HEK293 (cell line): Measurements from ENCODE around the gene HECTD3.

ENCODE experiments used
- CTCF ChIP-seq: fragments of 450-650 bp; formaldehyde crosslinking; IDR thresholded peaks from 2 replicates; pipeline ENCODE4 v1.5.1; 2016; ENCODE audit warnings: missing biosample characterization, missing genetic modification characterization
- RBAK ChIP-seq: fragments of 450-650 bp; formaldehyde crosslinking; IDR thresholded peaks from 2 replicates; pipeline ENCODE4 v1.5.1; 2016; ENCODE audit warnings: missing biosample characterization, missing genetic modification characterization
- REST ChIP-seq: fragments of 450-650 bp; formaldehyde crosslinking; IDR thresholded peaks from 2 replicates; pipeline ENCODE4 v1.5.1; 2016; ENCODE audit warnings: missing biosample characterization, missing genetic modification characterization
- TSHZ1 ChIP-seq: fragments of 450-650 bp; formaldehyde crosslinking; IDR thresholded peaks from 2 replicates; pipeline ENCODE4 v1.5.1; 2016; ENCODE audit warnings: missing biosample characterization, missing genetic modification characterization, borderline replicate concordance
- YY1 ChIP-seq: fragments of 450-650 bp; formaldehyde crosslinking; IDR thresholded peaks from 2 replicates; pipeline ENCODE4 v1.5.1; 2018; ENCODE audit warnings: missing biosample characterization, missing genetic modification characterization
- ZNF521 ChIP-seq: fragments of 450-650 bp; formaldehyde crosslinking; IDR thresholded peaks from 2 replicates; pipeline ENCODE4 v1.5.1; 2017; ENCODE audit warnings: missing biosample characterization, mild to moderate bottlenecking, missing genetic modification characterization
- ZNF560 ChIP-seq: fragments of 450-650 bp; formaldehyde crosslinking; IDR thresholded peaks from 2 replicates; pipeline ENCODE4 v1.5.1; 2017; ENCODE audit warnings: missing biosample characterization, missing genetic modification characterization, borderline replicate concordance

GRCh38 chr1:45051005-45051772, 40.1 kb upstream of the HECTD3 start:
- TF ChIP-seq YY1 (tag by site-specific recombination), result no peak
- no peak for TF ChIP-seq CTCF (tag by site-specific recombination)
- no peak for TF ChIP-seq ZNF521 (tag by site-specific recombination)
- TF ChIP-seq RBAK (tag by site-specific recombination), result no peak
- TF ChIP-seq REST (tag by site-specific recombination), result no peak
- no peak for TF ChIP-seq ZNF560 (tag by site-specific recombination)
- no peak for TF ChIP-seq TSHZ1 (tag by site-specific recombination)
